ENCODE measurements around the gene TNK2.

DNA sequence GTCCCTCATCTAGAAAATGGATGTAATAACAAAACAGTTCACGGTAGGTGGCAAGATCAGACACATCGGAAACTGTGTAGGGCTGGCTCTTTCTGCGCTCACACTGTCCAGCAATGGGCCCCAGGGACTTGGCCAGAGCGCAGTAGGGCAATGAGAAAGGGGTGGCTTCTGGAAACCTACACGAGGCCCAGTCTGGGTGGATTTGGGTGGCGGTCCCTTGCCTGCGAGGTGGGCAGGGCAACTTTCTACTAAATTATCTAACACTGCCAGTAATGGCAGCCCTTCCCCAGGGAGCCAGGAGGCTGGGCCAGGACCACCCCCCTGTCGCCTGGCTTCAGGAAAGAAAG is 2.1 kb upstream of the TNK2 start:
- no peak for TF ChIP-seq CTCF (IDR thresholded peaks at IDR 0.05)
- TF ChIP-seq POLR2A (IDR thresholded peaks at IDR 0.05) = no peak
